ENCODE data around the gene OR52I1.

GRCh38 chr11:4626207-4627099, 32.6 kb downstream of the OR52I1 start:
- TF ChIP-seq POLR2A (IDR thresholded peaks at IDR 0.05; ENCODE audit: low read length) (no peak), GATA1 (IDR thresholded peaks at IDR 0.05; ENCODE audit: low read depth, low read length) (no peak)

All from erythroblast (primary cell).